GM20000 (cell line): Measurements from ENCODE around the gene AHRR.

Experiments used
- DNase-seq: peaks from one replicate; pipeline ENCODE4 v3.0.0; 2012; ENCODE audit warnings: low spot score
- TF ChIP-seq, protein P1 (sequence below): IDR thresholded peaks from 2 replicates; pipeline ENCODE4 v1.5.1; 2012; ENCODE audit warnings: mild to moderate bottlenecking, control low read depth; ENCODE audit errors: extremely low read depth, missing control alignments

Gene AHRR

DNA sequence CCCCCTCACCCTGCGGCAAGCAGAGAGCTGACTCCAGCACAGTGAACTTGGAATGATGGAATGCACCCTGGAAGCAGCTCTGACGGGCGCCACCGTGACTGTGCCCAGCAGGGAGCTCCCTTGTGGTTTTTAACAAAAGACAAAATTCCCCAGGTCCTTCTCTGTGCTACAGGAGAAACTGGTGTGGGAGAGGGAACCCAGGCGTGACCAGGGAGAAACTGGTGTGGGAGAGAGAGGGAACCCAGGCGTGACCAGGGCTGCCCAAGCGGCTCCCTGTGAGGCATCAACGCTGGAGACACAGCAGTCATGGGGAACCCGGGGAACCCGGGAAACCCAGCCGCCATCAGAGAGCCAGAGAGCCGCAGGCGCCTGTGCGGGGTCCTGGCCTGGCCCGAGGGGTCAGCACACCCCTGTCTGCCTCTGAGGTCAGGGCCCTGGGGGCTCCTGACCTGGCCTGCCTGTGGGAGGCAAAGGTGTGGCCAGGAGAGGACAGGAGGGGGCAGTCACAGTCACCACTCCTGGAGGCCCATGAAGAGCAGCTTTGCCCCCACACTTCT, 3.1 kb upstream of the AHRR start:
- TF ChIP-seq, protein P1, sequence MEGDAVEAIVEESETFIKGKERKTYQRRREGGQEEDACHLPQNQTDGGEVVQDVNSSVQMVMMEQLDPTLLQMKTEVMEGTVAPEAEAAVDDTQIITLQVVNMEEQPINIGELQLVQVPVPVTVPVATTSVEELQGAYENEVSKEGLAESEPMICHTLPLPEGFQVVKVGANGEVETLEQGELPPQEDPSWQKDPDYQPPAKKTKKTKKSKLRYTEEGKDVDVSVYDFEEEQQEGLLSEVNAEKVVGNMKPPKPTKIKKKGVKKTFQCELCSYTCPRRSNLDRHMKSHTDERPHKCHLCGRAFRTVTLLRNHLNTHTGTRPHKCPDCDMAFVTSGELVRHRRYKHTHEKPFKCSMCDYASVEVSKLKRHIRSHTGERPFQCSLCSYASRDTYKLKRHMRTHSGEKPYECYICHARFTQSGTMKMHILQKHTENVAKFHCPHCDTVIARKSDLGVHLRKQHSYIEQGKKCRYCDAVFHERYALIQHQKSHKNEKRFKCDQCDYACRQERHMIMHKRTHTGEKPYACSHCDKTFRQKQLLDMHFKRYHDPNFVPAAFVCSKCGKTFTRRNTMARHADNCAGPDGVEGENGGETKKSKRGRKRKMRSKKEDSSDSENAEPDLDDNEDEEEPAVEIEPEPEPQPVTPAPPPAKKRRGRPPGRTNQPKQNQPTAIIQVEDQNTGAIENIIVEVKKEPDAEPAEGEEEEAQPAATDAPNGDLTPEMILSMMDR, result no peak
- DNase-seq, result peak; percentile 41

DNA sequence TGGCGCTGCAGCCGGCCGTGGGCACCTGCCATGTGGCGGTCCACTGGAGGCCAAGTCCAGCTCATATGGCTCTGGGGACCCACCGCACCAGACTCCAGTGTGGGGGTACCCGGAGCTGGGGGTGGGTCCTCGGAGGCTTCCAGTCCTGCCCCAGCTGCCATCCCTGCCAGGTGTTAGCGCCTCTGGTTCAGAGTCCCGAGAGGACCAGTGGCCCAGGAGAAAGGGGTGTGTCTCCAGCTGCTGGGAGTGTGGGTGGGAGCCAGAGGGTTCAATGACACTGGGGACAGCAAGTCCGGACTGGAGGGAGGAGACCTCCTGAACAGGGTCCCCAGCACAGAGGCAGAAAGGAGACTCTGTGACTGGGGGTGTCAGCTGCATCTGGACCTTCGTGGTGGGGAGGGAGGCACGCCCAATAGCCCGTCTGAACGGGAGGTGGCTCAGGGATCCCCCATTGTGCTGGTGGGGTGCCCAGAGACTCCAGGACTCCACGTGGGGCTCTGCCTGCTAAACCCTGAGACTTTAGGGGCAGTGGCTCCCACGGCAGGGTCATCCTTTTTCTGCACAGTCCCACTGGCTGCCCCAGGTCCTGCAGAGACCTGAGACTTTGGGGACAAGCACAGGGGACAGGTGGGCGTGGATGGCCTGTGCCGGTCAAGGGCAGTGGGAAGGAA, 2.4 kb upstream of the AHRR start:
- TF ChIP-seq, protein P1, result no peak
- DNase-seq, result no peak

DNA sequence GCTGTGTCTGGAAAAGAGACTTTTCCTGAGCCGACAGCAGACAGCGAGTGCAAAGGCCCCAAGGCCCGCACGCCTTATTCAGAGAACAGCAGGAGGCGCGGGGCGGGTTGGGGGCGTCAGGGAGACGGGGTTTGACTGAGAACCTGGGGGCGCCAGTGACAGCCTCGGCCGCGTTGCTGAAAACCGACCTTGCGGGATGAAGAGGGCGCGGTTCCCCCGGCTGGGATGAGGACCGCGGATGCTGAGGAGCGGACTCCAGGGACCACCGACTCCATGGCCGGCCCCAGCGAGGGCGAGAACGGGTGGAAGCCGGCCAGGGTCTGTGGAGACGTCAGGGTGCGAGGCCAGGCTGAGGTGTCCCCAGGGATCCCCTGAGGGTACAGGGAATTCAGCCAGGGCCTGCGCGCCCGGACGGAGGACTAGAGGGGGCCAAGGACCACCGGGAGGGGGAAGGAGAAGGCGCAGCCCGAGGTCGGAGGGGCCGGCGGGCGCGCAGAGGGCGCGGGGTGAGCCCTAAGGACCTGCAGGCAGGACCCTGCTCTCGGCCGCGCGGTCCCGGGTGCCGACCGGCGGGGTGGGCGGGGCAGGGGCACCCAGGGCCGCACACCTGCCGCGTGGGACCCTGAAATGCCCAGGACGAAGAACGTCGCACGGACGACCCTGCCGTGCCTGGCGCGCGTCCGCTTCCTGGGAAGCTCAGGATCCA, 837 bp upstream of the AHRR start:
- peak; percentile 28 for DNase-seq

DNA sequence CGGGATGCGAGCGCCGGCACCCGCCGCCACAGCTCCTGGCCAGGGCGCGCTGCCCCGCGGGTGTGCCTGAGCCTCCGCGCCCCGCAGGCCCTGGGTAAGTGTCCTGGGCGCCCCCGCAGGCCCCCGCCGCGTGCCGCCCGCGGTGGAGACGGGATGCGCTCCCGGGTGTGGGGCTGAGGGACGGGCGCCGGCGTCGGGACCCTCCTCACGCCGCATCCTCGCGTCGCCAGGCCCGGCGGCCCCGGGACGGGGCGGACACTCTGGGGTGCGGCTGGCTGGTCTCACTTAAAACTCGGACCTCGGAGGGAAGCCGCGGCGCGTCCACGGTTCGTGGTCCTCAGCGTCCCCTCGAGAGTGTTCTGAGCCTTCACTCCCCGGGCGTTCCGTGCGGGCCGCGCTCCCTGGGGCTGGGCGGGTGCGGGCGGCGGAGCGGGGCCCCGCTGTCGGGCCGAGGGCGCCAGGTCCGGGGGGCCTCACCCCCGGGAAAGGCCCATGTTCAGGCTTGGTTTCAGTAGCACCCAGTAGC, 275 bp downstream of the AHRR start:
- TF ChIP-seq, protein P1, result no peak
- DNase-seq, result peak; percentile 65

More for the DNA sequence above, 837 bp upstream of the AHRR start:
- TF ChIP-seq, protein P1, result no peak

DNA sequence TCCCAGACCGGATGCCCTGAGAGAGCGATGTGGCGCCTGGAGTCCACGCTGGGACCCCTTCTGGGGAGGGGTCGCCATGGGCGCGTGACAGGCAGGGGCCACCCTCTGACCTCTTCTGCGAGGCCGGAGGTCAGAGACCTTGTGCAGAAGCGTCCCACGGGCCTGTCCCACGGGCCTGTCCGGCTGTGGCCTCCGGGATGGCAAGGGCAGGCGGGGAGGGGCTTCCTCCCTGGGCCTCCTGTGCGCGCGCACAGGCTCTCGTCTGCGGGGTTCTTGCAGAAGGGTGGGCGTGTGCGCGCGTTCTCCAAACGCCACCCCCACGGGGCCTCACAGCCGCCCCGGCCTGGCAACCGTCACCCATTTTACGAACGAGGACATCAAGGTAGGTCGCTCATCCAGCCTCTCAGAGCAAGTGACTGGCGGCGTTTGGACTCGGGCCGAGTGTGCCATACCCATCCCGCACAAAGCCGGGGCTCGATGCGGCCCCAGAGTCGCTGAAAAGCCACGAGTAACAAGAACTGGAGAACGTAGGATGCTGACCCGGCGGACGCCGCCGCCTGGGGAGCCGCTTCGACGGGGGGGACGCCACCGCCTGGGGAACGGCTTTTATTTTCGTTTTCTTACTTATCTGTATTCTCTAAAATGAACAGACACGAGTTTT, 897 bp downstream of the AHRR start:
- TF ChIP-seq, protein P1, result no peak
- peak; percentile 74 for DNase-seq

DNA sequence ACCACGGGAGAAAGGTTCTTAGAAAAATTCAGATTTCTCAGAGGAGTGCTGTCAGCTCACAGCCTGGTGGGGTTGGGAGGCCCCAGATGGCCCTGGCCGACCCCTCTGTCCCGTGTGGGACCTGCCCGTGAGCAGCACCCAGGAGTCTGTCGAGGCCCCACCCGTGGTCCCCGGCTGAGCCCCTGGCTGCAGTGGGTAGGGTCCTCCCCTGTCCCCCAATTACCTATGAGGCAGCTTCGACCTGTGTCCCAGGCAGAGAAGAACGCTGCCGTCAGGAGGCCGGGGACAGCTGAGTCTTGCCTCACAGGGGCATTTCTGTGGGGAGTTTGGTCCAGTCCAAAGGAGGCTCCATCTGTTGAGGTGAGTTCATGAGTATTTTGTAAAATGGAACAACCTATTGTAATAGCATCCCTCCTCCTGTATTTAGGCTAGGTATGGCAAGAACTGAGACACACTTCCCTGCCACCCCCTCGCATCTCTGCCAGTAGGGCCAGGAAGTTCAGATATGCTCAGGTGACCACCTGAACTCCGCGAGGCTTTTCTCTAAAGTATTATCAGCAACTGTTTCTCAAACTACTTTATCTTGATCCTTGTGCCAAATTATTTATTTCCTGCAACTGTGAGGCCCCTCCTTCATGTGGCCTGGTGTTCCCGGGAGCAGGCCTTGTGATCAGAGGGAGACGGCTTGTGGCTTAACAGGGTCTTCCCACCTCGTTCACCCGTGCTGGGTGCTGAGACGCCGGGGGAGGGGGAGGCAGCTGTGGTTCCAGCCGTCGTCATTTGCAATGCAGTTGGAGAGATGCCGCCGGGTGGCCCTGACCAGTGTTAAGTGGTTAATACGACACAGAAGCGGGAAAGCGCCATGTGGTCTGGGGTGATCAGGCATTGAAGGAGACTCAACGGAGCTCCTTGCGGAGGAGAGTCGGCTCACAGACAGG, 1.7 kb downstream of the AHRR start:
- DNase-seq, result peak; percentile 29
- TF ChIP-seq, protein P1, result no peak
